Dedifferentiated amniotic fluid mesenchymal stem cell (primary cell): ENCODE measurements around the gene MPPE1.
"Not testable (repeated sequence)": the region's sequence is repeated elsewhere in the genome, so short reads cannot be mapped to it uniquely, and the experiment has no call there.

Source experiments
- DNase-seq: peaks from one replicate; pipeline ENCODE4 v3.0.0-alpha.2; 2016; ENCODE audit errors: extremely low spot score

Gene MPPE1

GRCh38 chr18:11925800-11926481 lies 17.8 kb upstream of the MPPE1 start:
- no peak for DNase-seq

GRCh38 chr18:11923450-11923849 lies 15.3 kb upstream of the MPPE1 start:
- DNase-seq = no peak

- DNase-seq = not testable (repeated sequence)
These were observed 11.4 kb upstream of the MPPE1 start for GRCh38 chr18:11919522-11919921.

- DNase-seq = not testable (repeated sequence)
These were observed 8.8 kb upstream of the MPPE1 start for GRCh38 chr18:11916880-11917279.

- DNase-seq = no peak
These were observed 1.5 kb upstream of the MPPE1 start for GRCh38 chr18:11909591-11910026.

GRCh38 chr18:11909061-11909455 lies 941 bp upstream of the MPPE1 start:
- DNase-seq = no peak

GRCh38 chr18:11906926-11907874 lies 917 bp downstream of the MPPE1 start:
- no peak for DNase-seq

GRCh38 chr18:11906176-11906575 lies 1.9 kb downstream of the MPPE1 start:
- no peak for DNase-seq

GRCh38 chr18:11905613-11906012 lies 2.5 kb downstream of the MPPE1 start:
- DNase-seq = no peak

- DNase-seq = no peak
These were observed 5.4 kb downstream of the MPPE1 start for GRCh38 chr18:11902522-11903292.

- no peak for DNase-seq
These were observed 6.2 kb downstream of the MPPE1 start for GRCh38 chr18:11901826-11902438.

GRCh38 chr18:11899063-11899462 lies 9.1 kb downstream of the MPPE1 start:
- DNase-seq = no peak

- no peak for DNase-seq
These were observed 10.3 kb downstream of the MPPE1 start for GRCh38 chr18:11897781-11898180.

GRCh38 chr18:11892438-11892837 lies 15.7 kb downstream of the MPPE1 start:
- not testable (repeated sequence) for DNase-seq

- no peak for DNase-seq
These were observed 16.4 kb downstream of the MPPE1 start for GRCh38 chr18:11891737-11892136.

- DNase-seq = no peak
These were observed 18.8 kb downstream of the MPPE1 start for GRCh38 chr18:11889284-11889683.

- no peak for DNase-seq
These were observed 19.4 kb downstream of the MPPE1 start for GRCh38 chr18:11888726-11889125.

GRCh38 chr18:11887328-11888128 lies 20.6 kb downstream of the MPPE1 start:
- DNase-seq = no peak

GRCh38 chr18:11886577-11887110 lies 21.5 kb downstream of the MPPE1 start:
- DNase-seq = no peak

- no peak for DNase-seq
These were observed 22.7 kb downstream of the MPPE1 start for GRCh38 chr18:11885278-11885947.
